ENCODE data around the gene CCDC18.
"Not testable (repeated sequence)": the region's sequence is repeated elsewhere in the genome, so short reads cannot be mapped to it uniquely, and the experiment has no call there.

- TF ChIP-seq, protein P1, sequence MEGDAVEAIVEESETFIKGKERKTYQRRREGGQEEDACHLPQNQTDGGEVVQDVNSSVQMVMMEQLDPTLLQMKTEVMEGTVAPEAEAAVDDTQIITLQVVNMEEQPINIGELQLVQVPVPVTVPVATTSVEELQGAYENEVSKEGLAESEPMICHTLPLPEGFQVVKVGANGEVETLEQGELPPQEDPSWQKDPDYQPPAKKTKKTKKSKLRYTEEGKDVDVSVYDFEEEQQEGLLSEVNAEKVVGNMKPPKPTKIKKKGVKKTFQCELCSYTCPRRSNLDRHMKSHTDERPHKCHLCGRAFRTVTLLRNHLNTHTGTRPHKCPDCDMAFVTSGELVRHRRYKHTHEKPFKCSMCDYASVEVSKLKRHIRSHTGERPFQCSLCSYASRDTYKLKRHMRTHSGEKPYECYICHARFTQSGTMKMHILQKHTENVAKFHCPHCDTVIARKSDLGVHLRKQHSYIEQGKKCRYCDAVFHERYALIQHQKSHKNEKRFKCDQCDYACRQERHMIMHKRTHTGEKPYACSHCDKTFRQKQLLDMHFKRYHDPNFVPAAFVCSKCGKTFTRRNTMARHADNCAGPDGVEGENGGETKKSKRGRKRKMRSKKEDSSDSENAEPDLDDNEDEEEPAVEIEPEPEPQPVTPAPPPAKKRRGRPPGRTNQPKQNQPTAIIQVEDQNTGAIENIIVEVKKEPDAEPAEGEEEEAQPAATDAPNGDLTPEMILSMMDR (IDR thresholded peaks at IDR 0.05), result not testable (repeated sequence)
- TF ChIP-seq, protein P2, sequence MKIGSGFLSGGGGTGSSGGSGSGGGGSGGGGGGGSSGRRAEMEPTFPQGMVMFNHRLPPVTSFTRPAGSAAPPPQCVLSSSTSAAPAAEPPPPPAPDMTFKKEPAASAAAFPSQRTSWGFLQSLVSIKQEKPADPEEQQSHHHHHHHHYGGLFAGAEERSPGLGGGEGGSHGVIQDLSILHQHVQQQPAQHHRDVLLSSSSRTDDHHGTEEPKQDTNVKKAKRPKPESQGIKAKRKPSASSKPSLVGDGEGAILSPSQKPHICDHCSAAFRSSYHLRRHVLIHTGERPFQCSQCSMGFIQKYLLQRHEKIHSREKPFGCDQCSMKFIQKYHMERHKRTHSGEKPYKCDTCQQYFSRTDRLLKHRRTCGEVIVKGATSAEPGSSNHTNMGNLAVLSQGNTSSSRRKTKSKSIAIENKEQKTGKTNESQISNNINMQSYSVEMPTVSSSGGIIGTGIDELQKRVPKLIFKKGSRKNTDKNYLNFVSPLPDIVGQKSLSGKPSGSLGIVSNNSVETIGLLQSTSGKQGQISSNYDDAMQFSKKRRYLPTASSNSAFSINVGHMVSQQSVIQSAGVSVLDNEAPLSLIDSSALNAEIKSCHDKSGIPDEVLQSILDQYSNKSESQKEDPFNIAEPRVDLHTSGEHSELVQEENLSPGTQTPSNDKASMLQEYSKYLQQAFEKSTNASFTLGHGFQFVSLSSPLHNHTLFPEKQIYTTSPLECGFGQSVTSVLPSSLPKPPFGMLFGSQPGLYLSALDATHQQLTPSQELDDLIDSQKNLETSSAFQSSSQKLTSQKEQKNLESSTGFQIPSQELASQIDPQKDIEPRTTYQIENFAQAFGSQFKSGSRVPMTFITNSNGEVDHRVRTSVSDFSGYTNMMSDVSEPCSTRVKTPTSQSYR (CRISPR knock-in tag; IDR thresholded peaks at IDR 0.05), result not testable (repeated sequence)
- TF ChIP-seq ZBTB21 (CRISPR knock-in tag; IDR thresholded peaks at IDR 0.05; ENCODE audit: borderline replicate concordance); ZNF232 (CRISPR knock-in tag; IDR thresholded peaks at IDR 0.05); GABPB1 (CRISPR knock-in tag; IDR thresholded peaks at IDR 0.05); CREM (CRISPR knock-in tag; IDR thresholded peaks at IDR 0.05); NFYB (CRISPR knock-in tag; conservative IDR thresholded peaks at IDR 0.05; ENCODE audit: low read depth); MAX (CRISPR knock-in tag; IDR thresholded peaks at IDR 0.05): not testable (repeated sequence)
- TF ChIP-seq, protein P3, sequence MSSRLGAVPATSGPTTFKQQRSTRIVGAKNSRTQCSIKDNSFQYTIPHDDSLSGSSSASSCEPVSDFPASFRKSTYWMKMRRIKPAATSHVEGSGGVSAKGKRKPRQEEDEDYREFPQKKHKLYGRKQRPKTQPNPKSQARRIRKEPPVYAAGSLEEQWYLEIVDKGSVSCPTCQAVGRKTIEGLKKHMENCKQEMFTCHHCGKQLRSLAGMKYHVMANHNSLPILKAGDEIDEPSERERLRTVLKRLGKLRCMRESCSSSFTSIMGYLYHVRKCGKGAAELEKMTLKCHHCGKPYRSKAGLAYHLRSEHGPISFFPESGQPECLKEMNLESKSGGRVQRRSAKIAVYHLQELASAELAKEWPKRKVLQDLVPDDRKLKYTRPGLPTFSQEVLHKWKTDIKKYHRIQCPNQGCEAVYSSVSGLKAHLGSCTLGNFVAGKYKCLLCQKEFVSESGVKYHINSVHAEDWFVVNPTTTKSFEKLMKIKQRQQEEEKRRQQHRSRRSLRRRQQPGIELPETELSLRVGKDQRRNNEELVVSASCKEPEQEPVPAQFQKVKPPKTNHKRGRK (CRISPR knock-in tag; IDR thresholded peaks at IDR 0.05; ENCODE audit: borderline replicate concordance), result not testable (repeated sequence)
- TF ChIP-seq FOXP1 (CRISPR knock-in tag; IDR thresholded peaks at IDR 0.05; ENCODE audit: borderline replicate concordance), result peak; percentile 30; the same call in 1 of the 2 replicates
These were observed 10.3 kb upstream of the CCDC18 start for GRCh38 chr1:93170141-93170678.

All from WTC11 (cell line).